GM10266 (cell line): Measurements from ENCODE around the gene SCTR.

Source experiments
- DNase-seq: peaks from one replicate; pipeline ENCODE4 v3.0.0; 2012; ENCODE audit errors: extremely low spot score
- TF ChIP-seq, protein P1 (sequence below): IDR thresholded peaks from 2 replicates; pipeline ENCODE4 v1.5.1; 2012; ENCODE audit warnings: mild to moderate bottlenecking, low read depth; ENCODE audit not compliant: control insufficient read depth, insufficient read depth; ENCODE audit errors: missing control alignments

SCTR gene

DNA sequence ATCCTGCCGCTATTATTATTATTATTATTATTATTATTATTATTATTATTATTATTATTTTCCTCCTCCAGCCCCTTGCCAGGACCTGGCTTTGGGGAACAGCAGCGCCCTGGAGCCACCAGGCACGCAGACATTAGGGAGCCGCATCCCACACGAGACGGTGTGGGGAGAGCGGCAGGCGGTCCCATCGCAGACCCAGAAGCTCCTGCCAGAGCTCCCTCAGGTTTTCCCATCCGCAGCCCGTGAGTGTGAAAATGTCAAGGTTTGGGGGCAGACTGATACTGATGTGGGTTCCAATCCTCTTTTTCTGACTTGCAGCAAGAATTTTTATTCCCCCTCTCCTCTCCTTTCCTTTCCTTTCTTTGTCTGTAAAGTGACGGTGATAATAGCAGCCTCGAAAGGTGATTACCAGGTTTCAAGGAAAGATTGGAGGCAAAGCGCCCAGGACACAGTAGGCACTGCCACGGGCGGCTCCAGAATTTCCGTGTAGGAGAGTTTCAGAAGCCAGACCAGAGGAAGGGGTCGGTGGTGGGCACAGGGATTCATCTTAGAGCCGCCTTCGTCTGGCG is 816 bp downstream of the SCTR start:
- TF ChIP-seq, protein P1, sequence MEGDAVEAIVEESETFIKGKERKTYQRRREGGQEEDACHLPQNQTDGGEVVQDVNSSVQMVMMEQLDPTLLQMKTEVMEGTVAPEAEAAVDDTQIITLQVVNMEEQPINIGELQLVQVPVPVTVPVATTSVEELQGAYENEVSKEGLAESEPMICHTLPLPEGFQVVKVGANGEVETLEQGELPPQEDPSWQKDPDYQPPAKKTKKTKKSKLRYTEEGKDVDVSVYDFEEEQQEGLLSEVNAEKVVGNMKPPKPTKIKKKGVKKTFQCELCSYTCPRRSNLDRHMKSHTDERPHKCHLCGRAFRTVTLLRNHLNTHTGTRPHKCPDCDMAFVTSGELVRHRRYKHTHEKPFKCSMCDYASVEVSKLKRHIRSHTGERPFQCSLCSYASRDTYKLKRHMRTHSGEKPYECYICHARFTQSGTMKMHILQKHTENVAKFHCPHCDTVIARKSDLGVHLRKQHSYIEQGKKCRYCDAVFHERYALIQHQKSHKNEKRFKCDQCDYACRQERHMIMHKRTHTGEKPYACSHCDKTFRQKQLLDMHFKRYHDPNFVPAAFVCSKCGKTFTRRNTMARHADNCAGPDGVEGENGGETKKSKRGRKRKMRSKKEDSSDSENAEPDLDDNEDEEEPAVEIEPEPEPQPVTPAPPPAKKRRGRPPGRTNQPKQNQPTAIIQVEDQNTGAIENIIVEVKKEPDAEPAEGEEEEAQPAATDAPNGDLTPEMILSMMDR: no peak
- DNase-seq: no peak

DNA sequence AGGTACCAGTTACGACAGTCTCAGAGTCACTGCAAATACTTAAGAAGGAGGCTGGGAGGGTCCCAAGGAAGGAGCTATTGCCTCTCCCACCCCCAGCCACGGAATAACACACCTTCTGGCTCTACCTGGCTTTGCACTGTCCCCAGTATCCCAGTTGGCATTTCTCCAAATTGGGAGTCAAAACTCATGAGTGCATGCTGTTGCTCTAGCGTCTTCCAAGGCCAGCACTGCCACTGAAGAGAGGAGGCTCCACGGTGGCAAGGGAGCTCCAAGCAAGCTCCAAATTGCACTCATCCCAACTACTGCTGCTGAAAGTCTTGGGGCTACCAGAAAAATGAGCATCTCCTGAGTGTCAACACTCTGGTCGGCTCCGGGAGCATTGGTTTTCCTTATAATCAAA is 1.6 kb downstream of the SCTR start:
- TF ChIP-seq, protein P1: no peak

DNA sequence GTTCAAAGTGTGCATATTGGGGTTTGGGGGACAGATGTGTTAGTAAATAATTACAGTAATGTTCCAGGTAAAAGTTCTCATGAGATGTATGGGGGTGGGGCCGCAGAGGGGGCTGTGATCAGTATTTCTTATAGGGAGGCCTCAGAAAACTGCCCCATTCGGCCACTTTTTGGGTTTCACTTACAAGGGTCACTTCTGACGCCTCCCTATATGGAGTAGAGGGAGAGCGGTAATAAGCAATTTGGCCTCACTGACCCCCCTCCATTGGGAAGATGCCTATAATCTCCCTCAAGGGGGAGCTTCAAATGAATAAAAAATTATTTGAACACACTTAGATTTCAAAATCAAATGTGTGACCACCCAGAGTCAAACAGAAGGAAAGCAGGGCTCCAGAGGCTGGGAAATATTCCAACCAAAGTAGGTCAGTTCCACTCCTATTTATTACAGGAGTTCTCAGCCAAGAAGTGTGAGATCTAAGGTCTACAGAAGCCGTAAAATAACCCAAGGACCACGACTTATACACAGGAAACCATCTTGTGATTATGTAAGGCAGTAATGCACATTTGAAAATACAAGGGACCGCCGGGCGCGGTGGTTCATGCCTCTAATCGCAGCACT is 2.7 kb downstream of the SCTR start:
- DNase-seq: no peak
- TF ChIP-seq, protein P1: no peak

More for the DNA sequence above, 1.6 kb downstream of the SCTR start:
- DNase-seq: no peak

DNA sequence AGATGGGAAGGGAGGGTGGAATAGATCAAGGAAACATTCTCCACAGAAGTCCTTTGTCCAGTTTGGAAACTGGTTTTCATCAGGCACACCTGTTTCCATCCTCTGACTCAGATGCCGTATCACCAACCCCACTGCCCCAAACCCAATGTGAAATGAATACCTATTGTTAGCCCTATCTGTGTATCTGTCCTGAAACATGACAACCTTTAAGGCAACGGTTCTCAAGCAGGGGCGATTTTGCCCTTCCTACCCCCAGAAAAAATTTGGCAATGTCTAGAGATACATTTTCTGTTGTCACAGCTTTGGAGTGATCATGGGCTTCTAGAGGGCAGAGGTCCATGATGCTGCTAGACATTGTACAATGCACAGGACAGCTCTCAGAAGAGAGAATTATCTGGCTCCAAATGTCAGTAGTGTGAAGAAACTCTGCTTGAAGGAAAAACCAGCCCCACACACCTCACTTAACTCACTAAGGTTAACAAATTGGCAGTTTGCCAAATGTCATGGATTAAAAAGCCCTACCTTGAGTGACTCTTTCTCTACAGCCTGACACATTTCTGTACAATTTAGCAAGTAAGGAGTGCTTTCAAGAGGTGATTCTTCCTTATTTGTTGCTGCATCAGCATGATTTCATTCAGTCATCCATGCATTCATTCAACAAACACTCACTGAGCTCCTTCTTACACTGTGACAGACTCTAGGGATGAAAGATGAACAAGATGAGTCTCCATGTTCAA is 3.4 kb downstream of the SCTR start:
- TF ChIP-seq, protein P1: no peak
- DNase-seq: no peak

DNA sequence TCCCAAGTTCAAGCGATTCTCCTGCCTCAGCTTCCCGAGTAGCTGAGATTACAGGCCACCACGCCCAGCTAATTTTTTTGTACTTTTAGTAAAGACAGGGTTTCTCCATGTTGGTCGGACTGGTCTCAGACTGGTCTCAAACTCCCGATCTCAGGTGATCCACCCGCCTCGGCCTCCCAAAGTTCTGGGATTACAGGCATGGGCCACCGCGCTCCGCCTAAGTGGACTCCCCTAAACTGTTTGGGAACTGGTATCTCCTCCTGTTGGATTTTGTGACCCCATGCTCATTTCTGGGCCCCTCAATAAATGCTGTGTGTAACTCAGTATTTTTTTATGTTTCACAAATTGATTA is 5.2 kb downstream of the SCTR start:
- DNase-seq: no peak
- TF ChIP-seq, protein P1: no peak

DNA sequence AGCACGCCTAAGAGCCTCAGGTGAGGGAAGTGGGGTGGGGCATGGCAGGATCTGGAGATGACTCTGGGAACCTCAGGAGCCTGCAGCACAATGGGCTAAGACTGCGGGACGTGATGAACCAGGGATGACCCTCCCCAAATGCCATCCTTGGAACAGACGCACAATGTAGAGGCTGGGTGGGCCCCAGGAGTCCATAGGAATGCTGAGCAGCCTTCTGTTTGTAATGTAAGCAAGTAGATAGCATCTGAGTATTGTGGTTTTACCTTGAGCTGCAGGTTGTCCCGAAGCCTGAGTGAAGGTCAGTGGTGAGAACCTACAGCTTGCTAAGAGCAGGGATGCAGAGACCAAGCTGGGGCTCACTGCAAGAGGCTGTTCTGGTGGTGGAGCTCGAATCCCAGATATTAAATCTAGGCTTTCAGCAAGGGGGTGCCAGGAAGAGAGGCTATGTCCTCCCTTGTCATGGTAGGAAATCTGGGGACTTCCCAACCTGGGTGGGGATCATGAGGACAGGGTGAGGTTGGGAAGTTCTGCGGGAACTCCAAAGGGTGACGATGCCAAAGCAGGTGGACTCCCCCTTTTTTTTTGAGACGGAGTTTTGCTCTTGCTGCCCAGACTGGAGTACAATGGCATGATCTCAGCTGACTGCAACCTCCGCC is 5.8 kb downstream of the SCTR start:
- TF ChIP-seq, protein P1: no peak
- DNase-seq: no peak
